Activated T-helper 1 cell treated with Interleukin-2 at 50 U/mL for 16 hours (primary cell): ENCODE measurements around the gene NHSL1.

Source experiments
- DNase-seq: peaks from one replicate; pipeline ENCODE4 v3.0.0-alpha.2; 2020; ENCODE audit warnings: low read depth

NHSL1 gene

DNA sequence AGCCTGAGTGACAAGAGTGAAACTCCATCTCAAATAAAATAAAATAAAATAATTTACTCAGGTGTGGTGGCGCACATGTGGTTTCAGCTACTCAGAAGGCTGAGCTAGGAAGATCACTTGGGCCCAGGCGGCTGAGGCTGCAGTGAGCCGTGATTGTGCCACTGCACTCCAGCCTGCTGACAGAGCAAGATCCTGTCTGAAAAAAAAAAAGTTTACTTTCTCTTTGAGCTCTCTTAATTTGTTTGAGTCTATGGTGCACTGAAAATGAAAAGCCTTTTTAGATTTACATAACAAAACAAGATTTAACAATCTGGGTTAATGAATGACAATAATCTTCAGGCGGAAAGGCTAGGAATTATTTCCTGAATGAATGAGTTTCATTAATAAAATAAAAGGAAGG, 23.3 kb upstream of the NHSL1 start:
- DNase-seq = no peak

DNA sequence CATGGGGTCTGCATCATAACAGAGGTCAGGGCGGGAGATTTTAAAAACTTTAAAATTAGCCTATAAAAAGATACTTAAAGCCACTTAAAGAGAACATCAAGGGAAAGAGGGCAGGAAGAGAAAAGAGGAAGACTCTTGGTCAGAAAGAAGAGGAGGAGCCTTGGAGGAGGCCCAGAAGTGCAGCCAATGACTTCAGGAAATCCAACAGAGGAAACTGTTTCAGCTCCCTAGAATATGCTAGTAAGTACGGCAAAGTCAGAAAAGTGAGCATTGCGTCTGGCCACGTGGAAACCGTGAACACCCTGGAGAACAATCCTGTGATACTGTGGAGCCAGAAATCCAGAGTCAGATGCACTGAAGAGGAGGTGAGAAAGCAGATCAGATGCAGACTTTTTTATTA, 22.5 kb upstream of the NHSL1 start:
- DNase-seq = no peak

DNA sequence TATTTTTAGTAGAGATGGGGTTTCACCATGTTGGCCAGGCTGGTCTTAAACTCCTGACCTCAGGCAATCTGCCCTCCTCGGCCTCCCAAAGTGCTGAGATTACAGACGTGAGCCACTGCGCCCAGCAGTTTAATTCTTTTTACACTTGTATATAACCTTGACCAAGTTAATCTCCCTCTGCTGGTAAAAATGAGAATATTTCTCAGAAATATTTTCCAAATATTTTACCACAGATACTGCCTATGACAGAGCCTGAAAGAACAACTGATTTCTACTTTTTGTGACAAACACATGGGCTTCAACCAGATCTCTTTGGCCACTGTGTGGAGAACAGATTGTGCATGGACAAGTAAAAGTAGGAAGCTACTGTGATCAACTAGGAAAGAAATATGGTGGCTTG, 21.2 kb upstream of the NHSL1 start:
- no peak for DNase-seq

DNA sequence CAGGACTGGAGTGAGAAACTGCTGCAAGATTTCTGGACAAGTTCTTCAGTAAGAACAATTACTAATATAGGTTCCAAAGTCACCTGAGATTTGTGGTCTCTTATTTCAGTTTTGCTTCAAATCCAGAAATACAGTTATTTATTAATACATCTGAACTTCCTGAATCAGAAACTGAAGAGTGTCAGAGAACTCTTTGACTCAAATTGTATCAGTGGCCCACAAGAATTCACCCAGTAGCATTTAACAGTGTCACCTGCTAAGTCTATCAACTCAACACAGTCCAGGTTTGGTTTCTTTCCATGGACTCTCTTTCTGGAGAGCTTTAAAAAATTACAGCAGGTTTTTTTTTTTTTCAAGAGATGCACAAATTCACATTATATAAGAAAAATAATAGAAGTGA, 18.8 kb upstream of the NHSL1 start:
- no peak for DNase-seq

DNA sequence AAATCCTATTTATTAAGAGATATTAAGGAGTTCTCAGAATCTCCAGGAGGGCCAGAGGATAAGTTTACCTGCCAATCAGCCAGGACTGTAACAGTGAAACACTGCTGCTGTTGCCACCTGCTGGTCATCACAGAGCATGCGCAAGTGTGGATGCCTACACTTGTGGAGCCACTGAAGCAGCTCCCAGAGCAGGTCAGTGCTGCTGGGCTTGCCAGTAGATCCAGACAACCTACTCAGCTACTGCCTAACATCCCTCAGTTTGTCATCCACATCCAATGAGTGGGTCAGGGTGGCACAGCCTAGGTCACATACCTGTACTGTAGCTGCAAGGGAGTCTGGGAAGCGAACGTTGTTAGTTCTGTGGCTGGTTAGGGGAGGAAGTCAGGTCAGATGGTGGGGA, 18.3 kb upstream of the NHSL1 start:
- peak; percentile 14 for DNase-seq

DNA sequence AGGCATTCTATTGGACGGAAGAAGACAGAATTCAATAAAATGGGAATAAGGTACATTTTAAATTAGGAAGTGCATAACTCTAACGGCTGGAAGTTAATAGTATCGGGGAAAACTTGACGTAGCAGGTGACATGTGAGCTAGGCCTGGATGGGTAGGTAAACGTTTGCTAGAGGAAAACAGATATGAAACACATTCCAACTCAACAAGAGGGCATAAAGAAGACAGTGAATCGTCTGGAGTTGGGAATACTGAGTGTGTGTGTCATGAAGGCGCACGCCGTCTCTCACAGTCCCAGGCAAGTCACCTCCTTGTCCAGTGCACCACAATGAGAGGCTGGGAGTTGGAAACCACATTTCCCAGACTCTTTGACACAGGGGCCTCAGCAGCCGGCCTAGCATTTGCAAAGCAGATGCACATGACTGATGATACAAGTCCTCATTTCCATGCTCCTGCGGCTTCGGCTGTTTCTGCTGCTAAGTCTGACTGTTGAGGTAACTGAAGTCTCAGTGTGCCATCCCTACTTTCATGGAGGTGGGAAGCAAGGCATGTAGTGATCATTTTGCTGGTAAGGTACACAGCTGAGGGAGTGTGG, 16.5 kb upstream of the NHSL1 start:
- DNase-seq = no peak

DNA sequence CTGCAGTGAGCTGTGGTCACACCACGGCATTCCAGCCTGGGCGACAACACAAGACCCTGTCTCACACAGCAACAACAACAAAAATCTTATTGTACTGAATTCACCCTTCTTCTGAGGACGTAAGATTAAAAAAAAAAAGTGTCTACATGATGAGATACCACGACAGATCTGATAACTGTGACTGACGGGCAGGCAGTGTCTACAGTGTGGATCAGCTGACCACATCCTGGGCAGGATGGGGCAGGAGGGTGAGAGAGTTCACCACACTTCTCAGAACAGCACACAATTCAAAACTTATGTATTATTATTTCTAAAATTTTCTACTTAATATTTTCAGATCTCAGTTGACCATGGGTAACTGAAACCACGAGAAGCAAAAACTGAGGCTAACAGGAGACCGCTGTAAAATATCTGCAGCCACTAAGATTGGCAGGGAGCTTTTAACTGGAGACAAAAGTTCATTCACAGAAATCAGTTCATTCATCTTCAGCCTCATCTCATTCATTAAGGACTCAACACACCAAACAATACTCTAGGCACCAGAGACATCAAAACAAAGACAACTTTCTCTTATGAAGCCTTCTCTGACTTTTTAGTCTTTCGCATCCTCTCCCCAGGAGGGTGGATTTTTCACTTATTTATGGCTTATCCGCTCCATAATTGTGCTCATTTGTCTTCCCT, 15.7 kb upstream of the NHSL1 start:
- DNase-seq = no peak

DNA sequence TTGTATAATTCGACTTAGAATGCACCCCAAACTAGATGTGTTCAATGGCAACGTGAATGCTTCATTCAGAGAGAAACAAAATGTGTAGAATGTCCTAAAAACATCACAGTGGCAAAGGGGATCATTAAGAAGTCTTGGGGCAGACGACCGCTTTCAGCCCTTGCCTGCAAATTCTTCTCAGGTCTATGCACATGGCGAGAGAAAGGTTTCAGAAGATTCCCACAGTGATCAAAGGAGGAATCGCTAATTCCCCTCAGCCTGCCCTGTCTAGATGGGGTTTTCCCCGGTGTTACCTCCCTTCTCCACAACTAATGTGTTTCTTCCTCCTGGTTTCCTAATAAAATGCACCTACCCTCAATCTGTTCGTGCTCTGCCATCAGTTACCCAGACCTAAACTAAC, 13.3 kb upstream of the NHSL1 start:
- DNase-seq = no peak

DNA sequence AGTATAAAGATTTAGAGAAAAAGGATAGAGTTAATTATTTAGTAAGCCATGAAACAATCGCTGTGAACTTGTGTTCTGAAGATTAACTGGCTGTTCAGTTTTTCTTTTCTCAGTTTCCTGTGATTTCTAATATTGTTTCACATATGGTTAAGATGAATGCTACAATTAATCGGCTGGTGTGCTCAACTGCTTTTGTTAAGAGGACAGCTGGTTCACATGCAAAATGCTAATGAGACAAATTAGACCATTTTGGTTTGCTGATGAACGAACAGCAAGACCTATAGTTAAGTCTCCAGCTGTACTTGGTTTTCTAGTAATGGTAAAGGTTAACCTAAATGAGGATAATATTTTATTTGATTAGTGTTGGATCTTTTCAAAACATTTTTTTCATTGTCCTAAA, 10.8 kb upstream of the NHSL1 start:
- DNase-seq = no peak

DNA sequence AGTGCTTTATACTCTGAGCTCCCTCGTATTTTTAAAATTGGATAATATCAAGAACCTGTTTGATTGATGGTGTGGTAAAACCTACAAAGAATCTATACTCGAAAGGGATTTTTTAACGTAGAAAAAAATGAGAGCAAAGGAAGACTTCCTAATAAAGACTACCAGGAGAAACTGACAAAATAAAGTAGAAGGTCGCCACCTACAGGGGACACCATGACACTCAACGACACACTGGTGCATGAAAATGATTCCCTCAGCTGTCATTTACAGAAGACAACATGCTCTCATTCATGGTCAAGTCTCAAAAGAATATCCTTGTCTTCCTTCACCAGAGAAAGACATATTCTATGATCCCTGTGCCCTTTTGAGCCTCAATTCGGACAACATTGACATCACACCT, 10.1 kb upstream of the NHSL1 start:
- DNase-seq = no peak

DNA sequence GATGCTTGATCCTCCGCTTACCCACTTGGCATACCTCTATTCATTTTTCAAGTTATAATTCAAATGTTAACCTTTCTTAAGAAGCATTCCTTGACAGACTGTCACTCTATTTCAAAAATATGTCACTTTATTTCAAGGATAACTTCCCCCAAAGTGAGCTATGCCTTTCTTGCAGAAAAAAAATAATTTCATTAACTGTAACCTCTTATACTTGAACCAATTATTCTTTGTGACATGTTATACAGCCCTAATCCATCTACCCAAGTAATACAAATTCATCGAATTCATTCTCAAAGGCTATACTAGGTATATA, 9.3 kb upstream of the NHSL1 start:
- DNase-seq = no peak

DNA sequence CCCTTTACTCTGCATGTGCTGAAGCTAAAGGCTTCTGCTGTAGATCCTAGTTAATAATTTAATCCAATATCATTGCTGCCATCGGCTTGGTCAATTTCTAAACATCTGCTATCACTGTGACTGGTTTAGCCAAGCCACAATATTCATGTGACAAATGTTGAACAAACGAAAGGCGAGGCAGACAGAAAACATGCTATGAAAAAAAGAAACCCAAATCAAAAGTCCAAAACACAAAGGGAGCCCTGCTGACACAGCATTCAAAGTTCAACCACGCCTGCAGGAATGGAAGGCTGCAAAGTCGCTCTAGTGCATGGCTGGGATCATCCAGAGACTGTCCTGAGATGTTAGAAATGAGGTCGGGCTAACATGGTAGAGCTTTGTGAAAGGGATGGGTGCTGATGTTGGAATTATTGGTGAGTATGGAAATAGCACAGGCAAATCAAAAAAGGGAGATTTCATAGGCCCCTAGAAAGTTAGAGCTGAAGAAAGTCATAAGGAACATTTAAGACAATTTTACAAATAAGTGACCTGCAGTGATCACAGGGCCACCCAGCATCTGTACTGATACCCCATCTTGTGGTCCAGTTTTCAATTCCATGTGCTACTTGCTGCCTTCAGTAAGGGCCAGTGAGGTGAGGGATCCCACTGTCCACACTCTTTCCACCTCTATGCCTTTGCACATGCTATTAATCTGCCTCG, 8.8 kb upstream of the NHSL1 start:
- DNase-seq = no peak

DNA sequence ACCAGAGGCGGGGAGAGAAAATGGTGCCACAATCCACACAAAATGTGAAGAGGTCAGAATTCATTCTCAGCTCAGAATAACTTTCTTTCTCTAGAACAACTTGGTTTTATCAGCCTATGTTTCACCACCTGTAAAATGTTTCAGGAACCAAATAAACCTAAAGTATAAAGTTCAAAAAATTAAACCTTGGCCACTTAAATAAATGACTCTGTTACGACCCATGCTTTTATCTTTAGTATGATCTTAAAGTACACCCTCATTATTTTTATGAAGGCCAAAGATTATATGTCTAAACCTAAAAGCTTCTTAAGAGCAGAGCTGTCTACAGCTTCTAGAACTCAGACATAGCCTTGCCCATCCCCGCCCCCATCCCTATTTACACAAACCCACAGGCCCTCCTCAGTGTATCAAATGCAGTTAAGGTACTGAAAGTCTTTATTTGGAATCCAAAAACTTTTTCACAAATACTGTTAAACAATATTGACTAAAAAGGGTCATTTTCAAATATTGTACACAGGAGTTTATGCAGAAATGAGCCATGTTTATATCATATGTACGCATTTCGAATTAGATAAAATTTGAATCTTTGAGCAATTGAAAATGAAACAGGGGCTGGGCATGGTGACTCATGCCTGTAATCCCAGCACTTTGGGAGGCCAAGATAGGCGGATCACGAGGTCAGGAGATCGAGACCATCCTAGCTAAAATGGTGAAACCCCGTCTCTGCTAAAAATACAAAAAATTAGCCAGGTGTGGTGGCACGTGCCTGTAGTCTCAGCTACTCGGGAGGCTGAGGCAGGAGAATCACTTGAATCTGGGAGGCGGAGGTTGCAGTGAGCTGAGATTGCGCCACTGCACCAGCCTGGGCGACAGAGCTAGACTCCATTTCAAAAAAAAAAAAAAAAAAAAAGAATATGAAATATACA, 5.7 kb upstream of the NHSL1 start:
- no peak for DNase-seq

DNA sequence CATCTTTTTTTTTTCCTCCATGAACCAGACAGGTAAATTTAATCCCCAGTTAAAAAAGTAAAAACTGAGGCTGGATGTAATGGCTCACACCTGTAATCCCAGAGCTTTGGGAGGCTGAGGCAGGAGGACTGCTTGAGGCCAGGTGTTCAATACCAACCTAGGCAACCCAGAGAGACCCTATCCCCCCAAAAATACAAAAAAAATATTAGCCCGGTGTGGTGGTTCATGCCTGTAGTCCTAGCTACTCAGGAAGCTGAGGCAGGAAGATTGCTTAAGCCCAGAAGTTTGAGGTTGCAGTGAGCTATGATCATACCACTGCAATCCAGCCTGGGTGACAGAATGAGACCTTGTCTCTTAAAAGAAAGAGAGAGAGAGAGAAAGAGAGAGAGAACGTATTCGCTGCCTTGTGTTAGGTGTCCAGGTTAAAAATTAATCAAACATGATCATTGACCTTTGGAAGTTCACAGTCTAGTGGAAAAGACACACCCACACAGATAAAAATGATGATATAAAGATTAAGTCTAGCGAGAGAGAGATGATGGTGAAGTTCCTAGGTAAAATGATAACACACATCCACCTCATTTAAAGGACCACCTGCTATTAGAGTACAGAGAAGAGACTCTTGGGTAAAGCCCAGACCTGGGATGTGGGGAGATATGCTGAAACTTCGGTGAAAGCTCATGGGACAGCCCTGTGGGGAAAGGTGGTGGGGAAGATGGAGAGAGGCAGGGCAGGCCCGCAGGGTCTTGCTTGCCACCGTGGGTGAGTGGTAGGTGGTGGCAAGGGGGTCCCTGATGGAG, 4.8 kb upstream of the NHSL1 start:
- no peak for DNase-seq

DNA sequence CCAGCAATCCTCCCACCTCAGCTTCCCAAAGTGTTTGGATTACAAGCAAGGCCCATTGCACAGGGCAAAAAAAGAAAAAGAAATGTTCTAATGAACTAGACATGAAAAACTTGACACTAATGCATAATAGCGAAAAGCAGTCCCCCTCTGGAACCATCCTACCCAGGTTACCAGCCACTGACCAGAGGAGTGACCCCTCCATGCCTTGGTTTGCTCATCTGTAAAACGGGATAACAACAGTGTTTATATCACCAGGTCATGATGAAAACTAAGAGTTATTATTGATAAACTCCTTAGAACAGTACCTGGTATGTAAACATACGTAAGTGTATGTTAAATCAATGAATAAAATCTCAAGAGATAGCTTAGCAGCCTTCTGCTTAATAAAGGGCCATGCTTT, 3.3 kb upstream of the NHSL1 start:
- no peak for DNase-seq

DNA sequence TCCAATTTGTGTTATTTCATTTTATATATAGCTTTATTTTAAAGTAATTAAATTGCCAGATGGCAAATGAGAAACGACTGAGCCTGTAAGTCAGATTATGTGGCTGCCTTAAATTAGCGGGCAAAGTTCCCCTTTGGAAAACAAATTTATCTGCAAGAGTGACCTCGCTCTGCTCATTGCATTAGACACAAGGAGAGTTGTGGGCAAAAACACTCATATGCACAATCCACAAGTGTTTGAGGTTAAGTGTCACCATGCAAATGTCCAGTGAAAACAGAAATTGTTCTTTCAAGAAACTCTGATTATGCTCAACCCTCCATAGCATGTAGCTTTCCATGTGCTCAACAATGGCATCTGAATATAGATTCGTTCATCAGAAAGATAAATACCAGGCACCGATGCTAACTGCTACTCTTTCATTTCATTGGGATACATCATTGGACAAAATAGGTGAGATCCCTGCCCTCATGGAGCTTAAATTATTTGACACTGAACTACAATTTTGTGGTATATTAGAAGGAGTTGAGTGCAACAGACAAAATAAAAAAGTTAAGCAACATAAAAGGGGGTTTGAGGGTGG, 1.7 kb upstream of the NHSL1 start:
- DNase-seq = no peak

DNA sequence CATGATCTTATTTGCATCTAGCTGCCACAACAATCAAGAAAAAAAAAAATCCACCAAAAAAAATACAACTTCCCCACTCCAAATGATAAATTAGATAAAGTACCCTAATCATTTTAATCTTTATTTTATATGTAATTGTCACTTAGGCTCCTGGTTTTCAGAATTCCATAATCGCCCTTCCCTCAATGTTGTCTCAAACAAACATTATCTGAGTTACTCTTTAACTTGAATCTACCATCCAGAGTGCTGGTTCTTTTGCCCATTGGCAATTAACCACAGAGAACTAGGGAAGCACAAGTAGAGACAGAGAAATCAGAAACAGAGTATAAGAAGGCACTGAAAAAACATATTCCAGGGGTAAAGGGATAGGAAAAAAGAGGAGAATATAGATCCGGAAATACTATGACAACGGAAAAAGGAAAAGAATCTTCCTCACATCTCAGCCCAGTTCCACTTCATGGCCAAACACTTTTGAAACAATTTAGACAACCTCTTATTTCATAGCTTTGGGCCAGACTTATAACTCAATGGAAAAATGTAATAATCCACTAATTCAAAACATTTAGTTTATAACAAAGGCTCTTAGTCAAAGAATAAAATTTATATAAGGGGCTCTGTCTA, 861 bp upstream of the NHSL1 start:
- no peak for DNase-seq

DNA sequence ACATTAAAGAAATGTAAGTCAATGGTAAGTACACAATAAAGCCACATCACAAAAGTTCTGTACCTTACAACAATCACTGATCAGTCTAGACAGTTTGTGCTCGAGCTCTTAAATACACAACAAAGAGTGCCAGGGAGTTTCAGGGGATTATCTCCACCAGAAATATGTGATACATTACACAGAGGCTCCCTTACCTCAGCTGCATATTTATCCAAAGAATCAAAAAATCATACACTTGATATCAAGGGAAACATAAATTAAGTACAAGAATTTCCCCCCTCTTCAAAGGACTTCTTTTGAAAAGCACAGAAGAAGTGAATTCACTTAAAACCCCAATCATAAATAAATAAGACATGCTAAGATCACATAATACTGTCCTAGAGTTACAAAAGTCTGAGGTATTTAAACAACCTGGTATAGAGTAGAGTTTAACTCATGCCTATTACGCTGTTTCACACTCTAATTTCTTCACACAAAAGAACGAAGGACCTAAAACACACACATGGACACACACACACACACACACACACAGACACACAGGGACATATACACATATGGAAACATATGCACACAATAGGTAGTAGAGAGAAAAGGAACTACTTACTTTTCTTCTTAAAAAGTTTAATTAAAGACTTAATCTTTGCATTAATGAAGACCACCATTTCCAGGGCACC, 528 bp downstream of the NHSL1 start:
- DNase-seq = no peak

DNA sequence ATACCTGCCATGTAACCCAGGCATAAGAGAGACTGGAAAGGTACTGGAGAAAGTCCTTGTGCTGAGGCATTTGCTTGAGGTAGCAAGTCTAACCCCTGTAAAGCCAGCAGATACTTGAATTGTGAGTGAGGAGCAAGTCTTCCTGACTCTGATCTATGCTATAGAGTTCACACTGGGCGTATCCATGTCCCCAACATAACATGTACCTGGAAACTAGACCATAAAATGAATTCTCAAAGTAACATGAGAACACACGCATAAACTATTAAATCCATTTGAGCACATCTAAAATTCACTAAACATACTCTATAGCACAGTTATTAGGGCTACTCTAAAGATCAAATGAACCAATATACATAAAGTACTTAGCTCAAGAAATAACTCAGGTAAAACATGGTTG, 2.0 kb downstream of the NHSL1 start:
- DNase-seq = no peak

DNA sequence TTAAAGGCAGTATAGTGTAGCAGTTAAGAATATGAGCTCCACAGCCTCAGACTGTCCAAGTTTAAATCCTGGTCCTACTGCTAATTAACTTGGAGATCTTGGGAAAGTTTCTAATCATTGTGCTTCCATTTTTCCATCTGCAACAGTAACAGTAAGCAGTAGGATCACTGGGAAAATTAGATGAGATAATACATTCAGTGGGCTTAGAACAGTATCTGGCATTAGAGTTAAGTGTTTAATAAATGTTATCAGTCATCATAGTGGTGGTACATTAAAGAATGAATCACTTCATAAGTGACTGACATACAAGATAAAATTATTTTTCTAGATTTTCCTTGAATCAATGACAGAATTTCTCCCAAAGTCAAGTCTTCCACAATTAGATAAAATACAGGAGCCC, 5.0 kb downstream of the NHSL1 start:
- no peak for DNase-seq

DNA sequence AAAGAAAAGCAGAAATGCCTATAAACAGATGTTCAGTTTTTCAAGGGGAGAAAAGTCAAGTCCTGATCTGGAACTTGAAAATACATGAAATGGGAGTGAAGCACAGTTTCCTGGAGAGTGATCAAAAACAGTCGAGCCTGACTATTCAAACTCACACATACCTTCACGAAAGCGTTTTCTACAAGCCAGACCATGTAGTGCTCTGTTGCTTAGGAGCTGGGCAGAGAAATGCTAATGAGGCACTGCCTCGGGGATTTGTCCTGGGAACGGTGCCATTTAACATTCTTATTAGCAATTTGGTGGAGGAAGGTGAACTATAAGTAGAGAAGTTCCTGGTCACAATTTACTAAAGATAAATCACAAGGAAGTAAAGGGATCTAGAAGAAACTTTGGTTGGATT, 5.9 kb downstream of the NHSL1 start:
- DNase-seq = no peak
